Measurements from ENCODE around the gene EPHB2.

GRCh38 chr1:22844621-22845020 lies 134.0 kb downstream of the EPHB2 start:
- TF ChIP-seq CTCF (IDR thresholded peaks at IDR 0.05; ENCODE audit: low read depth, low read length) (no peak), POLR2A (IDR thresholded peaks at IDR 0.05; ENCODE audit: extremely low read depth, insufficient read length) (no peak)
